HG02610 (cell line): Measurements from ENCODE around the gene EDC3.

ENCODE experiments used
- ATAC-seq: cut with Tn5 transposase; IDR thresholded peaks from one replicate; pipeline ENCODE4 v1.9.1; 2021; ENCODE audit warnings: mild to moderate bottlenecking, moderate library complexity; ENCODE audit not compliant: unreplicated experiment

The EDC3 gene

GRCh38 chr15:74626752-74627692 lies 68.8 kb downstream of the EDC3 start:
- no peak for ATAC-seq

GRCh38 chr15:74626336-74626735 lies 69.5 kb downstream of the EDC3 start:
- no peak for ATAC-seq

GRCh38 chr15:74625693-74626092 lies 70.1 kb downstream of the EDC3 start:
- ATAC-seq = no peak

- no peak for ATAC-seq
These were observed 71.7 kb downstream of the EDC3 start for GRCh38 chr15:74624020-74624602.

- ATAC-seq = no peak
These were observed 73.1 kb downstream of the EDC3 start for GRCh38 chr15:74622758-74623157.

GRCh38 chr15:74621936-74622335 lies 73.9 kb downstream of the EDC3 start:
- ATAC-seq = no peak

- ATAC-seq = no peak
These were observed 74.3 kb downstream of the EDC3 start for GRCh38 chr15:74621546-74621920.

GRCh38 chr15:74620636-74621545 lies 74.9 kb downstream of the EDC3 start:
- ATAC-seq = no peak

GRCh38 chr15:74619916-74620635 lies 75.7 kb downstream of the EDC3 start:
- no peak for ATAC-seq

GRCh38 chr15:74618841-74619596 lies 76.8 kb downstream of the EDC3 start:
- ATAC-seq = no peak

- ATAC-seq = no peak
These were observed 78.8 kb downstream of the EDC3 start for GRCh38 chr15:74616996-74617395.

- ATAC-seq = no peak
These were observed 79.4 kb downstream of the EDC3 start for GRCh38 chr15:74616366-74616939.

- ATAC-seq = peak; percentile 80
These were observed 80.1 kb downstream of the EDC3 start, which contains the start of gene CLK3 for GRCh38 chr15:74615508-74616365. TSS of gene CLK3 (plus strand) at chr15:74615836. CDS start at chr15:74619197, 3,361 bp downstream.

- ATAC-seq = peak; percentile 39
These were observed 80.9 kb downstream of the EDC3 start for GRCh38 chr15:74614744-74615507.

- no peak for ATAC-seq
These were observed 81.7 kb downstream of the EDC3 start for GRCh38 chr15:74613953-74614743.

GRCh38 chr15:74613089-74613952 lies 82.5 kb downstream of the EDC3 start:
- no peak for ATAC-seq
